ENCODE results near the gene ACACA.

- TF ChIP-seq CTCF (IDR thresholded peaks at IDR 0.05), result no peak
- no peak for TF ChIP-seq POLR2A (IDR thresholded peaks at IDR 0.05)
These were observed 337.5 kb downstream of the ACACA start for GRCh38 chr17:37069087-37069486.

Measured in uterus (tissue), 2 donors.